NCI-H1694 treated with DMSO at 0.1 percent for 48 hours (cell line): ENCODE data around the gene PSMB7.

Experiments used
- DNase-seq: peaks from one replicate; lab custom pipeline; 2025; lab: John Stamatoyannopoulos, UW

The PSMB7 gene

DNA sequence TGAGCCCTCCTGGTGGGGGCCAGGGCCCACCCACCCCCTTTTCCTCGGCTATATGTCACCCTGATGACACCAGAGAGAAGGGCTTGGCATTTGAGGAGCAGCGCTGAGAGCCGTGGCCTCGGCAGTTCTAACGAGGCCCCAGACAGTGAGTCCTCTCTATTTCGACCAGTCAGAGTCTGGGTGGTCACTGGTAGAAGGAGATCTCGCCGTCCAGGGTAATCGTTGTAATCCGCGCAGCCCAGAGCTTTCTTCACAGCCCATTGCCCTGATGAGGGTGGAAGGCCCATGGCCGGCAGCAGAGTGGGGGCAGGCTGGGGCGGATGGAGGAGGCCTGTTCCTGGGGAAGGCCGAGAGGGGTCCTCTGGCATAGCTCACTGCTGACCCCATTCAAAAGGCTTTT lies 70.2 kb downstream of the PSMB7 start:
- DNase-seq: no peak

DNA sequence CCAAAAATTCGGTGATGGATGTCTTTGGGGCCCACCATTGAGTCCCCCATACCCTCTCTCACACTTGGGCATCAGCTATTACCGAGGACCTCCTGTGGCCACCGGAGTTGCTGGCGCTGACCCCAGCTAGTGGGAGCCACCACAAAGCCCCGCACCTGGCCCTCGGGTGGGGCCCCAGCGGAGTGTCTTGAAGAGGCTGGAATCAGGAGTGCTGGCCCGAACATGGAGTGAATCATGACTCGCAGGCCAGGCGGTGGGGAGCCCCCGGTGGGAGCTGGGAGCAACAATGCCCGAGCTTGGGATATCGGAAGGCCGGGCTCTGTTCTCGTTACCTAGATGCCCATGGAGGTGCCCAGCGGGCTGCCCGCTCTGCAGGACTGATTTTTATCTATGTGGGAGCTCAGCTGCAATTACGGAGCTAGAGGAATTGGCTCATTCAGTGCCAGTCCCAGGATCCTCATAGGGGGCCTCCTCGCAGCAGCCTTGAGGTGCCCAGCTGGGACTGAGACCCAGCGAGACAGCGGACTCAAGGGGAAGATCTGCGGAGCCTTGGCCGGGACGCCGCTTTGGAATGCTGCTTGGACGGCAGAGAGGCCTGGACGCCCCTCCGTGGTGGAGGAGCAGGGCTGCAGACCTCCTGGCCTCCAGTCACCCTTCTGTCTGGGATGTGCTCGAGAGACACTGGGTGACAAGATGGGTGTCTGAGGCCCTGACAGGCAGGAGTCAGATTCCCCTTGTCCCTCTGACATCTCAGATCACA lies 70.8 kb downstream of the PSMB7 start:
- no peak for DNase-seq

- DNase-seq: no peak
These were observed 71.5 kb downstream of the PSMB7 start for GRCh38 chr9:124343533-124344290.

GRCh38 chr9:124342776-124343485 lies 72.3 kb downstream of the PSMB7 start:
- peak; percentile 5 for DNase-seq

- DNase-seq: no peak
These were observed 72.9 kb downstream of the PSMB7 start for GRCh38 chr9:124342402-124342775.

GRCh38 chr9:124341455-124342170 lies 73.6 kb downstream of the PSMB7 start:
- no peak for DNase-seq

- no peak for DNase-seq
These were observed 74.8 kb downstream of the PSMB7 start for GRCh38 chr9:124340219-124341069.

- DNase-seq: no peak
These were observed 75.6 kb downstream of the PSMB7 start for GRCh38 chr9:124339603-124340146.

DNA sequence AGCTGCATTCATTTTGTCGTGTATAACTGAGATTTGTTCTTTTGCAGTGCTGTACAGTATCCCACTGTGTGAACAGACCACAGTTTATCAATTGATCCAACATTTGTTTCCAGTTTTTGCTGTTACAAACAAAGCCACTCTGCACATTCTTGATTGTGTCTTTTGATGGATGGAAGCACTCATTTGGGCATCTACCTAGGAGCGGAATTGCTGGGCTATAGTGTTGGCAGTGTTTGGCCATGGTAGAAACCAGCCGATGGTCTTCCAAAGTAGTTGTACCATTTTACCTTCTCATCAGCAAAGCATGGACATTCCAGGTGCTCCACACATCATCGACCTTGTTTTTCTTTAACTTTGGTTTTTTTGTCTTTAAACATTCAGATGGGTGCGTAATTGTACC lies 77.7 kb downstream of the PSMB7 start:
- DNase-seq: no peak

GRCh38 chr9:124335320-124335707 lies 79.9 kb downstream of the PSMB7 start:
- DNase-seq: no peak

- no peak for DNase-seq
These were observed 80.5 kb downstream of the PSMB7 start for GRCh38 chr9:124334568-124335319.

DNA sequence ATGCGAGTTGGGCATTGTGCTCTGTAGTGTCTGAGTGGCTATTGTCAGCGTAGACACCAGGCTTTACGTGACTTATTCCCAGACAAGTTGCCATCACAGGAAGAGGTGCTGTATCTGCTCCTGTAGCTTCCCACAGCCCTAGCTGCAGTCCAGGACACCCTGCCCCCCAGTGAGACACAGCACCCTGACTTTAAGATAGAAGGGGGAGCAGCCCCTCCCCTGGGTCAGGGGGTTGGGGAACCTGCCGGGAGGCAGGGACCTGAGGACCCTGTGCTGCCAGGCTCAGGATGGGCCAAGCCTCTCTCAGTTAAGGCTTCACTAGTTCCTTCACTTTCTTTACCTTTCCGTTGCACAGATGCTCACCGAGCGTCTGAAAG lies 82.1 kb downstream of the PSMB7 start:
- DNase-seq: no peak

GRCh38 chr9:124332361-124333202 lies 82.7 kb downstream of the PSMB7 start:
- DNase-seq: no peak

- no peak for DNase-seq
These were observed 83.7 kb downstream of the PSMB7 start for GRCh38 chr9:124331580-124331979.

DNA sequence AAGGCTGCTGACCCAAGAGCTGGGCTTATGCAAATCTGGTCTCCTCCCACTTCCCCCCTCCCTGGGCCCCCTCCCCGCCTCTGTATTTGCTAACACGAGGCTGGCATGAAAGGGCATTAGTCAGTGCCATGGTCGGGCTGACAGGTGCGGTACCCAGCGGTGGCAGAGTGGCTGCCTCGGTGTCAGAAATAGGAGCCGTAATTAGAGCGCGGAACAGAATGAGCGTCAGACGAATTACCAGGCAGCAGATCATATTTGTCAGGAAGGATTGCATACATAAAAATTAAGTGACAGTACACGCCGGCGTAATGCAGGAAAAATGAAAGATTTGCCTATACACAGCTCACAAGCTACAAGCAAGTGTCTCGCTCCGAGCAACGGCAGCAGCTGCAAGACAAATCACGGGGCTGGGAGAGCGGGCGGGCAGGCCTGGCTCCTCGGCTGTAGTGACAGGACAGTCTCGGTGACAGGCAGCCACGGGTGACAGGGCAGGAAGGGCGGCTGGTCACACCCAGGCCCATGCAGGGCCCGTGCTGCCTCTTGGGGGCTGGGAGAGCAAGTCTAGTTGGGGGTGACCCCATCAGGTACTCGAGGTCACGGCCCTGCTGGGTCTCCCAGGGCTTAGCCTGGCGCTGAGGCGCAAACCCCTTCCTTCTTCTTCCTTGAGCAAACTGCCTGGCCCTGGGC lies 85.1 kb downstream of the PSMB7 start:
- no peak for DNase-seq

- no peak for DNase-seq
These were observed 85.9 kb downstream of the PSMB7 start for GRCh38 chr9:124329206-124329792.

DNA sequence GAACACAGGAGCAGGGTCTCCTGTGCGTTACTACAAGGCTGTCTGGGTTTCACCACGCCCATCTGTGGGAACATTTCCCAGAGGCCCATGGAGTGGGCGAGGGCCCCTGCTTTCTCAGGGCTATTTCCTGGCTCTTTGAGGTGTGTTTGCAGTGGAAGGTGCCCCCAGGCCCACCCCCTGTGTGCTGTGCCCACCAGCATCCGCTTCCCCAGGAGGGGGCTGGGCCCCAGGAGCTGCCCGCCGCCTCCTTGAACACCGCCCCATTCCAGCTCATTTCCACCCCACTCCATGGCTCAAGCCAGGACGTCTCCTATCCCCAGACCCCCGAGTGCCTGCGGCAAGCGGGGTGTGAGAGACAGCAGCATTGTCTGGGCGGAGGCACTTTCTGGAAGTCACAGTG lies 87.0 kb downstream of the PSMB7 start:
- no peak for DNase-seq

DNA sequence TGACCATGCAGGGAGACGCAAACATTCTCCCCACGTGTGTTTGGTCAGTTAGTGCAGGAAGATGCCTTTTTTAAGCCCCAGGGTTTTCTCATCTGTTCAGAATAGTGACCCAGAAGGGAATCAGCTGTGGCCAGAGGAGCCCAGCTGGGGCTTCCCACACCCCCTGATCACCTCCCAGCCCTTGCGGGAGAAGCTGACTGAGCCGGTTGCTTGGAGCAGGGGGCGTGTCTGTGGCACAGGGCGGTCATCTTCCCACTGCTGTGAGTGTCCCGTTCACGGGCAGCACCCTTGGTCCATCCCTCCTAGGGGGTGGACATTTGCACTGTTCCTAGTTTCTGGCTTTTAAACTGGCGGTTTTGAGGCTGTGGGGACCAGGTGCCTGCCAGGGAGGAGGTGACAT lies 87.8 kb downstream of the PSMB7 start:
- no peak for DNase-seq
